Breast epithelium (tissue), 4 donors: Measurements from ENCODE around the gene SYT13. TPM values are rescaled to one million over a fixed set of nuclear protein-coding genes. Genes with fewer than 3 reads are reported as not detected.
A peak's percentile ranks its signal among the peaks of the same experiment; 100 is the strongest.
"Not testable (repeated sequence)": the region's sequence is repeated elsewhere in the genome, so short reads cannot be mapped to it uniquely, and the experiment has no call there.

Source experiments
- DNase-seq, 2 donors: peaks; one replicate each; pipeline ENCODE4 v3.0.0-alpha.2; 2019; ENCODE audit warnings: low spot score in 2 of 2
- H3K27ac ChIP-seq, 2 donors: fragments of 200-600 bp; sonication (generic) in 1 of 2; one replicate each; pipeline ENCODE4 v1.5.1; 2016 to 2019; ENCODE audit warnings: mild to moderate bottlenecking in 1 of 2
- H3K27me3 ChIP-seq, 2 donors: fragments of 200-600 bp; sonication (generic) in 1 of 2; one replicate each; pipeline versions ENCODE4 v1.5.1 to v1.6.0; 2017 to 2019; ENCODE audit warnings: control low read depth in 1 of 2, mild to moderate bottlenecking in 1 of 2
- H3K36me3 ChIP-seq: fragments of 200-600 bp; one replicate; pipeline ENCODE4 v1.5.1; 2019
- H3K4me1 ChIP-seq, 2 donors: fragments of 200-600 bp; sonication (generic); one replicate each; pipeline ENCODE4 v1.5.1; 2016 to 2019; ENCODE audit warnings: control low read depth in 1 of 2
- H3K4me3 ChIP-seq, 3 donors: fragments of 200-600 bp; sonication (generic); 1 replicate in 2 of 3; 2 replicates in 1 of 3; pipeline ENCODE4 v1.5.1; 2016 to 2019; ENCODE audit warnings: mild to moderate bottlenecking in 3 of 3, moderate library complexity in 2 of 3
- H3K9me3 ChIP-seq, 2 donors: fragments of 200-600 bp; sonication (generic) in 1 of 2; one replicate each; pipeline ENCODE4 v1.5.1; 2016 to 2019; ENCODE audit warnings: control low read depth in 1 of 2
- POLR2A ChIP-seq: fragments of 450-650 bp; IDR thresholded peaks from one replicate; pipeline ENCODE4 v1.6.1; 2016; ENCODE audit warnings: antibody characterized with exemption, mild to moderate bottlenecking, moderate library complexity
- POLR2AphosphoS5 ChIP-seq, 3 donors: sonication (generic); formaldehyde crosslinking; IDR thresholded peaks; one replicate each; pipeline ENCODE4 v1.6.1; 2017; ENCODE audit warnings: antibody characterized with exemption in 3 of 3
- intact Hi-C: fragments of 100-400 bp; cut with DNase I; formaldehyde crosslinking; loops from one replicate; pipeline ENCODE4 v1.15.1; 2023; ENCODE audit warnings: low total_unique reads
- total RNA-seq, 3 donors: library from RNA; depleted of rRNA; stranded (reverse); fragments of >200 nt; gene quantifications; one replicate each; pipeline ENCODE4 v1.1.0, GENCODE V29; 2016
- TF ChIP-seq, protein P1 (sequence below), 3 donors: fragments of 450-650 bp; IDR thresholded peaks; one replicate each; pipeline ENCODE4 v1.5.1; 2016 to 2017; ENCODE audit warnings: antibody characterized with exemption in 3 of 3, mild to moderate bottlenecking in 3 of 3, moderate library complexity in 3 of 3

SYT13 gene
- total RNA-seq, 3 donors from 2014 or later, result 0.29 to 0.33 TPM; not detected in 1

DNA sequence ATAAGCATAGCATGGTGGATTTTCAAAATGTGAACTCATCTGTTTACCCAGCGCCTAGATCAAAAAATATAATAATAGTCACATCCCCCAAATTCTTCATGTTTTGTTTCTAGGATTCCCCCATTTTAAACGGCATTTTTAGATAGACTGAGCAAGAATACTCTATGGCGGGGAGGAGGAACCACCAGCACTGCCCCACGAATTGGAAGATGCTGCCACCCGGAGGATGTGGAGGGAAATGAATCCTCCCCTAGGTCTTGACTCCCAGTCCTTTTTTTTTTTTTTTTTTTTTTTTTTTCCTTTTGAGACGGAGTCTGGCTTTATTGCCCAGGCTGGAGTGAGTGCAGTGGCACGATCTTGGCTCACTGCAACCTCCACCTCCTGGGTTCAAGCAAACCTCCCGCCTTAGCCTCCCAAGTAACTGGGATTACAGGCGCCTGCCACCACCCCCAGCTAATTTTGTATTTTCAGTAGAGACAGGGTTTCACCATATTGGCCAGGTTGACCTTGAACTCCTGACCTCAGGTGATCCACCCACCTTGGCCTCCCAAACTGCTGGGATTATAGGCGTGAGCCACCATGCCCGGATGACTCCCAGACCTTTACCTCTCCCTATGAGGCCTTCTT lies 7.5 kb upstream of the SYT13 start:
- H3K4me1 ChIP-seq, H3K9me3 ChIP-seq, H3K36me3 ChIP-seq, intact Hi-C loops, H3K4me3 ChIP-seq, H3K27me3 ChIP-seq, H3K27ac ChIP-seq: not testable (repeated sequence)
- TF ChIP-seq, protein P1, sequence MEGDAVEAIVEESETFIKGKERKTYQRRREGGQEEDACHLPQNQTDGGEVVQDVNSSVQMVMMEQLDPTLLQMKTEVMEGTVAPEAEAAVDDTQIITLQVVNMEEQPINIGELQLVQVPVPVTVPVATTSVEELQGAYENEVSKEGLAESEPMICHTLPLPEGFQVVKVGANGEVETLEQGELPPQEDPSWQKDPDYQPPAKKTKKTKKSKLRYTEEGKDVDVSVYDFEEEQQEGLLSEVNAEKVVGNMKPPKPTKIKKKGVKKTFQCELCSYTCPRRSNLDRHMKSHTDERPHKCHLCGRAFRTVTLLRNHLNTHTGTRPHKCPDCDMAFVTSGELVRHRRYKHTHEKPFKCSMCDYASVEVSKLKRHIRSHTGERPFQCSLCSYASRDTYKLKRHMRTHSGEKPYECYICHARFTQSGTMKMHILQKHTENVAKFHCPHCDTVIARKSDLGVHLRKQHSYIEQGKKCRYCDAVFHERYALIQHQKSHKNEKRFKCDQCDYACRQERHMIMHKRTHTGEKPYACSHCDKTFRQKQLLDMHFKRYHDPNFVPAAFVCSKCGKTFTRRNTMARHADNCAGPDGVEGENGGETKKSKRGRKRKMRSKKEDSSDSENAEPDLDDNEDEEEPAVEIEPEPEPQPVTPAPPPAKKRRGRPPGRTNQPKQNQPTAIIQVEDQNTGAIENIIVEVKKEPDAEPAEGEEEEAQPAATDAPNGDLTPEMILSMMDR (IDR thresholded peaks at IDR 0.05), result peak in 2 of 3 donors; percentile 38 to 60
- DNase-seq, result peak; percentile 69 to 71

DNA sequence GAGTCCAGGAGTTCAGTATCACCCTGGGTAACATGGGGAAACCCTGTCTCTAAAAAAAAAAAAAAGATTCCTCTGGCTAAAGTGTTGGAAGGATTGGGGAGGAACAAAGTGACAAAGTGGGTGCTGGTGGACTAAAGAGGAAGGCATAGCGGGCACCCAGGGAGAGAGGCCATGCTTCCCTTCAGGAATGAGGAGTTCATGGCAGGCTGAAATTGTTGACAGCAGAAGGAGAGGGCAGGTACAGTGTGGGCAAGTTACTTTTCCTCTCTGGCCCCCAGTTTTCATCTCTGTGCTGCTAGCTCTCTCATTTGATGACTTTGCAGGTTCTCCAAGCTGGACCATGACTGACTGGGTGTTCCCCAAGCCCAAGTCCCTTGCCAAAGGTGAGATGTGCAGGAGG lies 4.4 kb upstream of the SYT13 start:
- Histone ChIP-seq H3K36me3 (no peaks in the 10 kb centered on the region), H3K4me1 (no peaks in the 10 kb centered on the region), H3K27me3 (peaks cover 0 to 24% of the 10 kb centered on the region in 2 donors), H3K4me3 (no peak overlapping the region), H3K9me3 (no peaks in the 10 kb centered on the region), H3K27ac (no peak overlapping the region)
- no peak for DNase-seq
- TF ChIP-seq POLR2A, result no peak
- no peak for TF ChIP-seq POLR2AphosphoS5 (IDR thresholded peaks at IDR 0.05)
- TF ChIP-seq, protein P1 (IDR thresholded peaks at IDR 0.05), result no peak
- intact Hi-C loops, result no loop called here

GRCh38 chr11:45289369-45289768 lies 3.2 kb upstream of the SYT13 start:
- peaks cover 0 to 36% of the 10 kb centered on the region in 2 donors for H3K27me3 ChIP-seq
- H3K27ac ChIP-seq, result no peak overlapping the region
- no peak for DNase-seq
- H3K9me3 ChIP-seq, result no peaks in the 10 kb centered on the region
- no peaks in the 10 kb centered on the region for H3K36me3 ChIP-seq
- TF ChIP-seq, protein P1 (IDR thresholded peaks at IDR 0.05), result no peak
- TF ChIP-seq POLR2A (no peak), POLR2AphosphoS5 (IDR thresholded peaks at IDR 0.05) (no peak)
- intact Hi-C loops, result no loop called here
- H3K4me3 ChIP-seq, result no peak overlapping the region
- H3K4me1 ChIP-seq, result no peaks in the 10 kb centered on the region

DNA sequence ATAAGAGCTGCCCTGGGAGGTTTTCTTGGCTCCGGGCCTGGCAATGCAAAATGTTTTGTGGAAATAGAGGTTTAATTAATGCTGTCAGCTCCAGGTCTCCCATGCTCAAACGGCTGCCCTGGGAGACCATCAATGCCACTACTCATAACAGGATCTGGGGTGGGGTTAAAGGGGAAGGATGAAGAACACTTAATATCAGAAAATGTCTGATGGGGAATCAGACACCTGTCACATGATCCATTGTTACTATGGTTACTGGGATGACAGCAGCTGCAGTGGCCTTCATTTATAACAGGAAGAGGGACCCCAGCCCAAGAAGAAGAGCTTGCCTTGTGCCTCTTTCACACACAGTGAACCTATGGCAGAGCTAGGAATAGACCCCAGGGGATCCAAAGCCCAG lies 2.2 kb upstream of the SYT13 start:
- no peak for DNase-seq
- Histone ChIP-seq H3K9me3 (no peaks in the 10 kb centered on the region), H3K4me3 (no peak overlapping the region), H3K36me3 (no peaks in the 10 kb centered on the region), H3K27ac (no peak overlapping the region), H3K4me1 (no peaks in the 10 kb centered on the region), H3K27me3 (peaks cover 0 to 36% of the 10 kb centered on the region in 2 donors)
- TF ChIP-seq POLR2A (no peak), POLR2AphosphoS5 (IDR thresholded peaks at IDR 0.05) (no peak)
- TF ChIP-seq, protein P1 (IDR thresholded peaks at IDR 0.05), result no peak
- intact Hi-C loops, result no loop called here

DNA sequence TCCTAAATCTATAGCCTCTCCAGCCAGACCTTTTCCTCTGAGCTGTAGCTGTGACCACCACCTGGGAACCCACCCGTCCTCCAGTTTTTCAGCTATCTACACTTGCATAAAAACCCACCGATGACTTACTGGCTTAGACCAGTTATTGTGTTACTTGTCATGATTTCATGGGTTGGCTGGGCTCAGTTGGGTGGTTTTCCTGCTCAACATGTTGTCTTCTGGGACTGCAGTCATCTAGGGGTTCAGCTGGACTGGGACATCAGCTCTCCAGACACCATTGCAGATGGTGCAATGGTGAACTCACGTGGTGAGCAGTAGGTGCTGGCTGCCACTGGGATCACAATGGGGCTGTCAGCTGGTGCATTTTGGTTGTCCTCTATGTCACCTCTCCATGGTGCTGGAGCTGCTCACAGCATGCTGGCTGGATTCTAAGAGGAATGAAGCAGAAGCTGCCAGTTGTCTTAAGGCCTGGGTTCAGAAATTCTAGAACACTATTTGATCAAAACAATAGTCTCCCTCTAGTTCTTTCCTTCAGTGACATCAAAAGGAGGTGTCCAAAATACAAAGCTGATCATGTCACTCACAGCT lies 1.3 kb upstream of the SYT13 start:
- DNase-seq, result no peak
- Histone ChIP-seq H3K4me3 (no peak overlapping the region), H3K4me1 (no peaks in the 10 kb centered on the region), H3K9me3 (no peaks in the 10 kb centered on the region), H3K27ac (no peak overlapping the region), H3K27me3 (peaks cover 0 to 36% of the 10 kb centered on the region in 2 donors), H3K36me3 (no peaks in the 10 kb centered on the region)
- TF ChIP-seq, protein P1 (IDR thresholded peaks at IDR 0.05), result no peak
- TF ChIP-seq POLR2AphosphoS5 (IDR thresholded peaks at IDR 0.05) (no peak), POLR2A (no peak)
- intact Hi-C loops, result no loop called here
